GM19463 (cell line): ENCODE data around the gene ZNF77.
"Not testable (repeated sequence)": the region's sequence is repeated elsewhere in the genome, so short reads cannot be mapped to it uniquely, and the experiment has no call there.

Source experiments
- ATAC-seq: cut with Tn5 transposase; IDR thresholded peaks from one replicate; pipeline ENCODE4 v1.9.1; 2021; ENCODE audit warnings: mild to moderate bottlenecking, moderate library complexity; ENCODE audit not compliant: unreplicated experiment

ZNF77 gene

GRCh38 chr19:2944775-2945574 is at the start of gene ZNF77:
Gene ZNF77 (minus strand): TSS chr19:2944971. CDS start chr19:2944840, 131 bp downstream.
- peak; percentile 97 for ATAC-seq

GRCh38 chr19:2993579-2993978 is 48.8 kb upstream of the ZNF77 start:
- ATAC-seq, result no peak

DNA sequence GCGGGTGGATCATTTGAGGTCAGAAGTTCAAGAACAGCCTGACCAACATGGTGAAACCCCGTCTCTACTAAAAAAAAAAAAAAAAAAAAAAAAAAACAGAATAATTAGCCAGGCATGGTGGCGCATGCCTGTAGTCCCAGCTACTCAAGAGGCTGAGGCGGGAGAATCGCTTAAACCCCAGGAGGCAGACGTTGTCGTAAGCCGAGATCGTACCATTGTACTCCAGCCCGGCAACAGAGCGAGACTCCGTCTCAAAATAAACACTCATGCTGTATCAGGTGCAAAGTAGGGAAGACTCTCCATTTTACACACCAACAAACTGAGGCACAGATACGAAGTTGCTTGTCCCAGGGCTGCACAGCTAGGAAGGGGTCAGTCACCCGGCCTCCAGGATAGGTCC is 48.2 kb upstream of the ZNF77 start:
- no peak for ATAC-seq

GRCh38 chr19:2992333-2992732 is 47.6 kb upstream of the ZNF77 start:
- not testable (repeated sequence) for ATAC-seq

DNA sequence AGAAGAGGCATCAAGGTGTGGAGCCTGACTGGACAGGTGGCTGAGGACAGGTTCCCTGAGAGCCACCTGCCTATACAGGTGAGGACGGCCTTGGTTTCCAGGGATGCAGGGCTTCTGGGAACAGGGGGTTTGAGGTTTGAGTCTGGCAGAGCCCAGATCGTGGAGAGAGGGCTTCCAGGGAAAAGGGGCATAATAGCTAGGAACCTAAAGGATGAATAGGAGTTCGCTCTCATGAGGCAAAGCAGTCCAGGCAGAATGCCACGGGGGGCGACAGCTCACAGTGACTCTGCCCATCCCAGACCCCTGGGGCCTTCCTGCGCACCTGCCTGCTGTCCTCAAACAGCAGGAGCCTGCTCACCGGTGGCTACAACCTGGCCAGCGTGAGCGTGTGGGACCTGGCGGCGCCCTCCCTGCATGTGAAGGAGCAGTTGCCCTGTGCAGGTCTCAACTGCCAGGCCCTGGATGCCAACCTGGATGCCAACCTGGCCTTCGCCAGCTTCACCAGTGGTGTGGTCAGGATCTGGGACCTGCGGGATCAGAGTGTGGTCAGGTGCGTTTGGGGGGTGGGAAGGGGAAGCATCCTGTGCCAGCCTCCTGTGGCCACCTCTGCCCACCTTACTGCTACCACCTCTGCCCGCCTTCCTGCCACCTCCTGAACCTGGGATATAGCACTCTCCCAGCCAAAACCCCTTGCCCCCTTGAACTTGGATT is 44.6 kb upstream of the ZNF77 start:
- ATAC-seq, result no peak

DNA sequence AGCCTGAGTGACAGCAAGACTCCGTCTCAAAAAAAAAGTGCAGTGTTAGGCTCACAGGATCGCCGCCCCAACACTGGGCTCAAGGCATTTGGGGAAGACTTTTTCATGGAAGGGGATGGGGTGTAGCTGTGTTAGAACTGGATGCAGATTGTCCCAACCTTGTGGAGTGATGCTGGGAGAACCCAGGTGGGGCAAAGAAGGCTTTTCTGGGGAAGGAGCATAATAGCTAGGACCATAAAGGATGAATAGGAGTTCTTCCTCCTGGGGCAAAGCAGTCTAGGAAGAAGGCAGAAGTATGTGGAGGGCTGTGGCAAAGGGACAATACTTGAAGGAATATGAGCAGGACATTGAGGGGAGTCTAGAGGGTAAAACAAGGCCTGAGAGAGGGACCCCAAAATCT is 43.8 kb upstream of the ZNF77 start:
- ATAC-seq, result no peak

DNA sequence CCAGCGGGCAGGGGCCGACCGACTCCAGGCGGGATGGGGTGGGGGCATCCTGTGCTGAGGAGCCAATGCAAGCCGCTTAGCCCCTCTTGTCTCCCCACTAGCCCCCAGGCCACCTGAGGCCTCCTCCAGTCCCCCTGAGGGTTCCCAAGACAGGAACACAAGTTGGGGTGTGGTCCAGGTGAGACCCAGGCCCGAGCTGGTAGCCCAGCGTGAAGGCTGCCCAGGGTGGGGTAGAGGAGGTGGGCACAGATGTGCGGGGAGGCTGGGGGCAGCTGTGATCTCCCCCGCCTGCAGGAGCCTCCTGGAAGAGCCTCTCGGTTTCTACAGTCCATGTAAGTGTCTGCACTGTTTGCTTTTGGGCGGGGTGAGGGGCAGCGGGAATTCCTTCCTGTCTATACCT is 43.0 kb upstream of the ZNF77 start:
- ATAC-seq, result no peak

DNA sequence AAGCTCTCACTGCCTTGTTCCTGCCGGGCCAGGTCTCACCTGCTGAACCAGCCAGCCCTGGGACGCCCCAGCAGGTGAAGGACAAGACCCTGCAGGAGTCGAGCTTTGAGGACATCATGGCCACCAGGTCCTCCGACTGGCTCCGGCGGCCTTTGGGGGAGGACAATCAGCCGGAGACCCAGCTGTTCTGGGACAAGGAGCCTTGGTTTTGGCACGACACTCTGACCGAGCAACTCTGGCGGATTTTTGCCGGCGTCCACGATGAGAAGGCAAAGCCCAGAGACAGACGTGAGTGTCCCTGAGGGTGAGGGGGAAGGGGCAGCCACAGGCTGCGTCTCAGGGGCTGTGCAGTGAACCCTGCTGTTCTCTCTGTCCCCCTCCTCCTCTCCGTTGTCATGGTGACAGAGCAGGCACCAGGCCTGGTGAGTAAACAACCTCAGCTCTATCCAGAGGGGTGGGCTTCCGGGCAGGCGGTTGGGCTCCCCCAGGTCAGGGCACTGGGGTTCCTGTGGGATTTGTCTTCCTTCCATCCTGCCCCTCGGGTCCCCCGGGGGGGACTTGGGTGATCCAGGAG is 42.3 kb upstream of the ZNF77 start:
- ATAC-seq, result no peak

GRCh38 chr19:2984215-2984528 is 39.4 kb upstream of the ZNF77 start:
- ATAC-seq, result no peak

DNA sequence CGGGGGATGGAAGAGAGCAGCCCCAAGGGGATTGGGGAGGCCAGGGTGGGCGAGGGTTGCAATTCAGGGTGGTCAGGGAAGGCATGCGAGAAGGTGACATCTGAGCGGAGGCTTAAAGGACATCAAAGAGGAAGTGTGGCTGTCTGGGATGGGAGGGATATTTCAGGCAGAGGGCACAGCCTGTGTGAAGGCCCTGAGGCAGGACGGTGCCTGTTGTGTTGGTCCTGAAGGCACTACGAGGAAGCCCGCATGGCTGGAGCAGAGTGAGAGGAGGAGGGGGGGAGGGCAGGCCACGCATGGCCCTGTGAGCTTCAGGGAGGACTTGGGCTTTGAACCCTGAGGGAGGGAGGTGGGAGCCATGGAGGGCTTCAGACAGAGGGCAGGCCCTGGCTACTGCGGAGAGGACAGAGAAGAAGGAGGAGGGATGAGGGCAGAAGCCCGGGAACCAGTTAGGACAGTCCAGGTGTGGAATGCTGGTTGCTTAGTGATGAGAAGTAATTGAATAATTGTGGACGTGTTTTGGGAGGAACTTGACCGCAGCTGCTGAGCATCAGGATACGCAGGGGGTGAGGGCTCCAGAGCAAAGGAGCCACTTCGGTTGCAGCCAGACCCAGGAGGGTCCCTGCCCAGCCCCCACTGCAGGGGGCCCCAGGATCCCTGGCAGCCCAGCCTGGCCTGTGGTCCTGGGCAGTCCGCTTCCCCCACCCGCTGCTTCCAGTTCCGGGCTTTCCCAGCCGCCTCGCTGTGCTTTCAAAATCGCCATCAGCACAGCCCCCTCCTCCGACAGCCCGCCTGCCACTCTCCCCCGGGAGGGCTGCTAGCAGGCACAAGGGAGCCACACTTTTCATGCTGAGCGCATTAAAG is 38.8 kb upstream of the ZNF77 start:
- ATAC-seq, result no peak

DNA sequence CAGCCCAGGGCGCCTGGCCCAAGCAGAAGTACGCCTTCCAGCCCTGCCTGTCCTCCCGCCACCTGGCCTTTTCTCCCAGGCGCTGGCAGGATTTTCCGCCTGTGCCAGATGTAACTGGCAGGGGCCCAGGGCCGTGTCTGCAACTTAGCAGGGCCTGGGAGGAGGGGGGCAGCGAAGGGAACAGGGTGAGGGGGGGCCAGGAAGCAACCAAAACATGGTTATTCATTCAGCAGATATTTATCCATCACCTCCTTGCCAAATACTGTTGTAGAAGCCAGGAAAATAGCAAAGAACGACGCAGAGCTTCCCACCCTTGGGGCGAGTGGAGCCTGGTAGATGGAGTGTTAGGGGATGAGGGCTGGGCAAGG is 38.2 kb upstream of the ZNF77 start:
- no peak for ATAC-seq

DNA sequence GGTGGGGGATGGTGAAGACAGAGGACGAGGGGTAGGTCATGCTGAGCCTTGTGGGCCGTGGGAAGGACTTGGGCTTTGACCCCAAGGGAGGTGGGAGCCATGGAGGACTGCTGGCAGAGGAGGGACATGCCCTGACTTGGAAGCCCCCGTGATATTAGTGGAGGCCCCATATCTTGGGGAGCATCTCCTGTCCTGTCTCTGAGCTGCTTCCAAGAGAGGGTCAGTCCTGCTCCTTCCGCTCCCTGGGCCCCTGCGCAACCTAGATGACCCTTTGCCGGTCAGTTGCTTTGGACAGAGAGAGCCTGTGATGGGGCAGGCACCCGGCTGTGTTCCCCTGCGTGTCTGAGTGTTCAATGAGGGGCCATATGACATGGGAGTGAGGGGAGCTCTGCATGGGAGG is 37.8 kb upstream of the ZNF77 start:
- ATAC-seq, result no peak

DNA sequence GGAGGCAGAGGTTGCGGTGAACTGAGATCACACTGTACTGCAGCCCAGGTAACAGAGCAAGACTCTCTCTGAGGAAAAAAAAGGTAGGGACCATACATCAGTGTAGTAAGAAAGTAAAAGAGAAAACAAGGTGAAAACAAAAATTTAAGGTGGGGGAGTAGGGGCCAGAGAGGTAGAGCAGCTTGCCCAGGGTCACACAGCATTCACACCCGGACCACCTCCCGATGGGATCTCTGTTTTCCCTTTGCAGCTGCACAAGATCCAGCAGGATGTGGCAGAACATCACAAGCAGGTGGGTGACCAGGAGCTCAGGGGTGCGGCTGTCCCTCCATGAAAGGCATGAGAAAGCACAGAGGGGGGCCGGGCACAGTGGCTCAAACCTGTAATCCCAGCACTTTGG is 37.1 kb upstream of the ZNF77 start:
- no peak for ATAC-seq

GRCh38 chr19:2978772-2979171 is 34.0 kb upstream of the ZNF77 start:
- ATAC-seq, result no peak

DNA sequence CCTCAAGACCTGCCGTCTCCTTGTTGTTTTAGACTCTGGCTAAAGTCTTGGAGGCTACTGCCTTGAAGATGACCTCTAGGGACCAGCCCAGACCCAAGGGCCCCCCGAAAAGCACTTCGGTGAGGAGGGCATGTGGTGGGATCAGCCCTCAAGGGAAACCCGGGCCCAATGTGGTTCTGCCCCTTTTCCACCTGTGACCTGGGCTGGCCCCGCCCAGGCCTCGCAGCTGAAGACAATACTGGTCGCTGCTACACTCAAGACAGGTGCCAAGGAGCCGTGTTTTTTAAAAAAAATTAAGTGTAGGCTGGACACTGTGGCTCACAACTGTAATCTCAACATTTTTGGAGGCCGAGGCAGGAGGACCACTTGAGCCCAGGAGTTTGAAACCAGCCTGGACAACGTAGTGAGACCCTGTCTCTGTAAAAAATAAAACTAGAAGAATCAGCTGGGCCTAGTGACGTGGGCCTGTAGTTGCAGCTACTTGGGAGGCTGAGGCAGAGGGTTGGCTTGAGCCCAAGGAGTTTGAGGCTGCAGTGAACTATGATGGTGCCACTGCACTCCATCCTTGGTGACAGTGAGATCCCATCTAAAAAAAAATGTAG is 33.5 kb upstream of the ZNF77 start:
- no peak for ATAC-seq

DNA sequence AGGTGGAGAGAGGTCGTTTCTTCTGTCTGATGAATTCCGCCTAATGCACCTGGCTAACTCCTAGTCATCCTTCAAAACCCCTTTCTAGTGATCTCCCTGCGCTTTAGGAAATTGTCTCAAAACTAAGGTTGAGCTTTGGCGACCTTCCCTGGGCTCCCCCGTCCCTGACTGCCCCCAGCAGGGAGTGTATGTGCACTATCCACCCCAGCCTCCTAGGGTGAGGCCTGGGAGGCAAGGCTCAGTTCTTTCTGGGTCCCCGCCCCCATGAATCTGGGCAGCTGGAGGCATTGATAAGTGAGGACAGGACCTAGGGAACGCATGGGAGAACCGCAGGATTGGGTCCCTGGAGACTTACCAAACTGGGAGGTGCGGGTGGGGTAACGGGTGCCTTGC is 33.0 kb upstream of the ZNF77 start:
- no peak for ATAC-seq

GRCh38 chr19:2977001-2977745 is 32.4 kb upstream of the ZNF77 start, which contains the start of gene TLE6:
Gene TLE6 (plus strand): TSS chr19:2977564. CDS start chr19:2978234, 670 bp downstream.
- peak; percentile 98 for ATAC-seq

DNA sequence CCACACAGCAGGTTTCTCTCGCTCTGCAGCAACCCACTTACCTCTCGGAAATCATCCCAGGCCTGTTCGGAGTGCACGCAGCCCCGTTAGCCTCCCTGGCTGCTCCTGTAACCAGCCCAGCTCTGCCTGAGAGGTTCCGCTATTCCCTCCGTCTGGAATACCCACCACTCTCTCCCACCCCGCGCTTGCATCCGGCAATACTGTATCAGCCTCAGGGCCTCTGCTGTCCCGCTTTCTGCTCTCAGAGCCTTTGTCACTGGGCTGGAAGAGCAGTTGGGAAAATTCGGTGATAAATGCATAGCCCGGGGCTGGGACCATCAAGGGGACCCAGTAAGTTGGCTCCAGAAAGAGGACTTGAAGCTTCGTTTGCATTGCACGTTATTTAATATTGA is 31.8 kb upstream of the ZNF77 start:
- no peak for ATAC-seq

GRCh38 chr19:2974342-2975041 is 29.7 kb upstream of the ZNF77 start:
- no peak for ATAC-seq

GRCh38 chr19:2973229-2973628 is 28.5 kb upstream of the ZNF77 start:
- no peak for ATAC-seq
